Suprapubic skin (tissue), 4 donors: Measurements from ENCODE around the gene PLOD2.

ENCODE experiments used
- EP300 ChIP-seq: sonication (generic); formaldehyde crosslinking; IDR thresholded peaks from one replicate; pipeline ENCODE4 v1.6.1; 2017; ENCODE audit warnings: antibody characterized with exemption
- POLR2A ChIP-seq, 2 donors: fragments of 450-650 bp; IDR thresholded peaks; one replicate each; pipeline ENCODE4 v1.6.1; 2017; ENCODE audit warnings: antibody characterized with exemption in 2 of 2, mild to moderate bottlenecking in 2 of 2, moderate library complexity in 2 of 2
- POLR2AphosphoS5 ChIP-seq, 3 donors: sonication (generic); formaldehyde crosslinking; IDR thresholded peaks; one replicate each; pipeline ENCODE4 v1.6.1; 2017; ENCODE audit warnings: antibody characterized with exemption in 3 of 3
- TF ChIP-seq, protein P1 (sequence below), 2 donors: fragments of 200-600 bp in 1 of 2; fragments of 450-650 bp in 1 of 2; sonication (generic) in 1 of 2; IDR thresholded peaks; one replicate each; pipeline ENCODE4 v1.5.1; 2016 to 2019; ENCODE audit warnings: antibody characterized with exemption in 2 of 2, mild to moderate bottlenecking in 1 of 2, moderate library complexity in 1 of 2

DNA sequence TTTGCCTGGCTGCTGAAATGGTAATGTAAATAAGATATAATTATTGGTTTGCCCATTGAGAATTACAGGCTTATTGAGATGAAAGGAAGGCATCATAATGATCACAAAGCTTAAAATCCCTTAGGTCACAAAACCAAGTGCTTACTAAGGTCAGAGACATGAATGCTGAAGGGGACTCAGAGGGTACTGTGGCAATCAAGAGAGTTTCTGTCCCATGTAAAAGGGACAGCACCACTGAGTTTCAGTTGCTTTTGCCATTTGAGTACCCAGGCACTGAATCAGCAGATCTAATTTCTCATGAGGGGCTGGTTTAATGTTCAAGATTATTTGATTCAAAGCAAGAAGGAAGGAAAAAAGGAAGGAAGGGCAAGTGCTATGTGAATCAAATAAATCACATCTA, 127.0 kb downstream of the PLOD2 start:
- TF ChIP-seq, protein P1, sequence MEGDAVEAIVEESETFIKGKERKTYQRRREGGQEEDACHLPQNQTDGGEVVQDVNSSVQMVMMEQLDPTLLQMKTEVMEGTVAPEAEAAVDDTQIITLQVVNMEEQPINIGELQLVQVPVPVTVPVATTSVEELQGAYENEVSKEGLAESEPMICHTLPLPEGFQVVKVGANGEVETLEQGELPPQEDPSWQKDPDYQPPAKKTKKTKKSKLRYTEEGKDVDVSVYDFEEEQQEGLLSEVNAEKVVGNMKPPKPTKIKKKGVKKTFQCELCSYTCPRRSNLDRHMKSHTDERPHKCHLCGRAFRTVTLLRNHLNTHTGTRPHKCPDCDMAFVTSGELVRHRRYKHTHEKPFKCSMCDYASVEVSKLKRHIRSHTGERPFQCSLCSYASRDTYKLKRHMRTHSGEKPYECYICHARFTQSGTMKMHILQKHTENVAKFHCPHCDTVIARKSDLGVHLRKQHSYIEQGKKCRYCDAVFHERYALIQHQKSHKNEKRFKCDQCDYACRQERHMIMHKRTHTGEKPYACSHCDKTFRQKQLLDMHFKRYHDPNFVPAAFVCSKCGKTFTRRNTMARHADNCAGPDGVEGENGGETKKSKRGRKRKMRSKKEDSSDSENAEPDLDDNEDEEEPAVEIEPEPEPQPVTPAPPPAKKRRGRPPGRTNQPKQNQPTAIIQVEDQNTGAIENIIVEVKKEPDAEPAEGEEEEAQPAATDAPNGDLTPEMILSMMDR (IDR thresholded peaks at IDR 0.05) = no peak
- TF ChIP-seq POLR2A (IDR thresholded peaks at IDR 0.05) (no peak), EP300 (no peak), POLR2AphosphoS5 (IDR thresholded peaks at IDR 0.05) (no peak)
